ENCODE measurements around the gene MYO7A.

Gene MYO7A

DNA sequence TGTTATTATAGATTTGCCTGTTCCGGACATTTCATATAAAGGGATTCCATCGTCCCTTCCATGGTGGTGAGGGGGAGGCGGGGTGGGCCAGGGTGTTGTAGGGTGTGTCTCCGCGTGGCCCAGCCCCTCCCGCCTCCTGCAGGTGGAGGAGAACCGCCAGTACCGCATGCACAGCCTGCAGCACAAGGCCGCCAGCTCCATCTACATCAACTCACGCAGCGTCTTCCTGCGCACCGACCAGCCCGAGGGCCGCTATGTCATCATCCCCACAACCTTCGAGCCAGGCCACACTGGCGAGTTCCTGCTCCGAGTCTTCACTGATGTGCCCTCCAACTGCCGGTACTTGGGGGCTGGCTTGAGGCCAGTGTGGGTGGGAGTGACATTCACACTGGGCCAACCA lies 7.5 kb upstream of the MYO7A start:
- no peak overlapping the region for H3K14ac ChIP-seq (ENCODE audit: low read length)
- peaks cover 0 to 96% of the 10 kb centered on the region in 2 donors for H3K36me3 ChIP-seq (replicated peaks in 1 of 2; ENCODE audit: control insufficient read depth in 2 of 2, insufficient read depth in 2 of 2, low read length in 2 of 2)
- H3K27me3 ChIP-seq (ENCODE audit: control insufficient read depth in 3 of 3, insufficient read depth in 3 of 3, low read depth in 1 of 3, low read length in 3 of 3) = no peaks in the 10 kb centered on the region
- H3K23ac ChIP-seq (ENCODE audit: low read depth, low read length, poor library complexity) = peak overlapping the region; percentile 49
- peak overlapping the region; percentile 9 for H4K8ac ChIP-seq (ENCODE audit: low read depth, low read length)
- H3K18ac ChIP-seq (ENCODE audit: low read length) = peak overlapping the region; percentile 33
- H4K91ac ChIP-seq (ENCODE audit: low read depth, low read length, poor library complexity) = no peak overlapping the region
- peak overlapping the region; percentile 85 for H2BK5ac ChIP-seq (ENCODE audit: low read length)
- H3K79me1 ChIP-seq (ENCODE audit: low read depth, low read length) = peaks cover 1% of the 10 kb centered on the region
- H3K4me2 ChIP-seq (ENCODE audit: insufficient read depth, low read length, poor library complexity, severe bottlenecking) = no peak overlapping the region
- H3K27ac ChIP-seq (replicated peaks; ENCODE audit: low read length) = no peak overlapping the region
- H2AK5ac ChIP-seq (ENCODE audit: low read depth, low read length) = peak overlapping the region; percentile 44
- H2BK12ac ChIP-seq (ENCODE audit: low read length) = peak overlapping the region; percentile 34
- peaks cover 0 to 7% of the 10 kb centered on the region in 2 donors for H3K4me1 ChIP-seq (ENCODE audit: control insufficient read depth in 2 of 2, insufficient read depth in 1 of 2, low read depth in 1 of 2, low read length in 2 of 2)
- H2AFZ ChIP-seq (ENCODE audit: low read length) = no peak overlapping the region
- no CpG with 5 or more reads among the region's 19 CpGs for WGBS, 2 donors (ENCODE audit: extremely low coverage in 2 of 2, insufficient read length in 2 of 2, insufficient replicate concordance in 1 of 2)
- no peak for DNase-seq (ENCODE audit: low spot score)
- no peak overlapping the region for H3K4ac ChIP-seq (ENCODE audit: low read length)
- H2BK15ac ChIP-seq (ENCODE audit: low read length) = peak overlapping the region; percentile 9
- H2BK120ac ChIP-seq (ENCODE audit: low read depth, low read length) = peak overlapping the region; percentile 40
- H3K9me3 ChIP-seq (replicated peaks in 1 of 2; ENCODE audit: control insufficient read depth in 2 of 2, insufficient read depth in 1 of 2, low read depth in 1 of 2, low read length in 2 of 2) = no peaks in the 10 kb centered on the region
- H3K9ac ChIP-seq (ENCODE audit: low read depth, low read length, poor library complexity) = peak overlapping the region; percentile 17
- peak overlapping the region in 1 of 2 donors; percentile 56 for H3K4me3 ChIP-seq (ENCODE audit: low read length in 2 of 2)

GRCh38 chr11:77121096-77121640 lies 6.9 kb upstream of the MYO7A start:
- peaks cover 0 to 7% of the 10 kb centered on the region in 2 donors for H3K4me1 ChIP-seq (ENCODE audit: control insufficient read depth in 2 of 2, insufficient read depth in 1 of 2, low read depth in 1 of 2, low read length in 2 of 2)
- H3K79me1 ChIP-seq (ENCODE audit: low read depth, low read length) = peaks cover 1% of the 10 kb centered on the region
- no peak overlapping the region for H2BK120ac ChIP-seq (ENCODE audit: low read depth, low read length)
- H3K4me2 ChIP-seq (ENCODE audit: insufficient read depth, low read length, poor library complexity, severe bottlenecking) = no peak overlapping the region
- no peak overlapping the region for H3K4ac ChIP-seq (ENCODE audit: low read length)
- peak overlapping the region; percentile 9 for H2BK15ac ChIP-seq (ENCODE audit: low read length)
- H4K8ac ChIP-seq (ENCODE audit: low read depth, low read length) = no peak overlapping the region
- H2AK5ac ChIP-seq (ENCODE audit: low read depth, low read length) = no peak overlapping the region
- no peak overlapping the region for H2AFZ ChIP-seq (ENCODE audit: low read length)
- no peaks in the 10 kb centered on the region for H3K27me3 ChIP-seq (ENCODE audit: control insufficient read depth in 3 of 3, insufficient read depth in 3 of 3, low read depth in 1 of 3, low read length in 3 of 3)
- no CpG with 5 or more reads among the region's 10 CpGs for WGBS, 2 donors (ENCODE audit: extremely low coverage in 2 of 2, insufficient read length in 2 of 2, insufficient replicate concordance in 1 of 2)
- H3K18ac ChIP-seq (ENCODE audit: low read length) = no peak overlapping the region
- peaks cover 0 to 92% of the 10 kb centered on the region in 2 donors for H3K36me3 ChIP-seq (replicated peaks in 1 of 2; ENCODE audit: control insufficient read depth in 2 of 2, insufficient read depth in 2 of 2, low read length in 2 of 2)
- H3K23ac ChIP-seq (ENCODE audit: low read depth, low read length, poor library complexity) = no peak overlapping the region
- peak overlapping the region; percentile 63 for H3K9ac ChIP-seq (ENCODE audit: low read depth, low read length, poor library complexity)
- DNase-seq (ENCODE audit: low spot score) = no peak
- H3K4me3 ChIP-seq (ENCODE audit: low read length in 2 of 2) = no peak overlapping the region
- peak overlapping the region; percentile 85 for H2BK5ac ChIP-seq (ENCODE audit: low read length)
- H2BK12ac ChIP-seq (ENCODE audit: low read length) = no peak overlapping the region
- no peak overlapping the region for H3K14ac ChIP-seq (ENCODE audit: low read length)
- H3K27ac ChIP-seq (replicated peaks; ENCODE audit: low read length) = no peak overlapping the region
- no peaks in the 10 kb centered on the region for H3K9me3 ChIP-seq (replicated peaks in 1 of 2; ENCODE audit: control insufficient read depth in 2 of 2, insufficient read depth in 1 of 2, low read depth in 1 of 2, low read length in 2 of 2)
- no peak overlapping the region for H4K91ac ChIP-seq (ENCODE audit: low read depth, low read length, poor library complexity)

- Histone ChIP-seq H3K9me3 (replicated peaks in 1 of 2; ENCODE audit: control insufficient read depth in 2 of 2, insufficient read depth in 1 of 2, low read depth in 1 of 2, low read length in 2 of 2) (no peaks in the 10 kb centered on the region), H3K27me3 (ENCODE audit: control insufficient read depth in 3 of 3, insufficient read depth in 3 of 3, low read depth in 1 of 3, low read length in 3 of 3) (no peaks in the 10 kb centered on the region), H4K91ac (ENCODE audit: low read depth, low read length, poor library complexity) (no peak overlapping the region), H3K27ac (replicated peaks; ENCODE audit: low read length) (no peak overlapping the region), H3K4me2 (ENCODE audit: insufficient read depth, low read length, poor library complexity, severe bottlenecking) (no peak overlapping the region), H4K8ac (ENCODE audit: low read depth, low read length) (no peak overlapping the region), H3K4me1 (ENCODE audit: control insufficient read depth in 2 of 2, insufficient read depth in 1 of 2, low read depth in 1 of 2, low read length in 2 of 2) (peaks cover 2 to 5% of the 10 kb centered on the region in 2 donors), H2BK12ac (ENCODE audit: low read length) (no peak overlapping the region), H2AK5ac (ENCODE audit: low read depth, low read length) (no peak overlapping the region), H2BK15ac (ENCODE audit: low read length) (no peak overlapping the region), H3K36me3 (replicated peaks in 1 of 2; ENCODE audit: control insufficient read depth in 2 of 2, insufficient read depth in 2 of 2, low read length in 2 of 2) (peaks cover 0 to 84% of the 10 kb centered on the region in 2 donors), H3K79me1 (ENCODE audit: low read depth, low read length) (peaks cover 1% of the 10 kb centered on the region), H3K14ac (ENCODE audit: low read length) (no peak overlapping the region), H2AFZ (ENCODE audit: low read length) (no peak overlapping the region), H2BK120ac (ENCODE audit: low read depth, low read length) (no peak overlapping the region), H2BK5ac (ENCODE audit: low read length) (no peak overlapping the region), H3K4me3 (ENCODE audit: low read length in 2 of 2) (peak overlapping the region in 1 of 2 donors; percentile 25), H3K23ac (ENCODE audit: low read depth, low read length, poor library complexity) (no peak overlapping the region), H3K9ac (ENCODE audit: low read depth, low read length, poor library complexity) (no peak overlapping the region), H3K18ac (ENCODE audit: low read length) (no peak overlapping the region), H3K4ac (ENCODE audit: low read length) (no peak overlapping the region)
- no peak for DNase-seq (ENCODE audit: low spot score)
- WGBS, 2 donors (ENCODE audit: extremely low coverage in 2 of 2, insufficient read length in 2 of 2, insufficient replicate concordance in 1 of 2) = no CpG with 5 or more reads among the region's 8 CpGs
Measured at GRCh38 chr11:77121876-77122575, 6.0 kb upstream of the MYO7A start.

- no peaks in the 10 kb centered on the region for H3K9me3 ChIP-seq (replicated peaks in 1 of 2; ENCODE audit: control insufficient read depth in 2 of 2, insufficient read depth in 1 of 2, low read depth in 1 of 2, low read length in 2 of 2)
- H2BK12ac ChIP-seq (ENCODE audit: low read length) = no peak overlapping the region
- H2AFZ ChIP-seq (ENCODE audit: low read length) = no peak overlapping the region
- H3K79me1 ChIP-seq (ENCODE audit: low read depth, low read length) = peaks cover 1% of the 10 kb centered on the region
- peak overlapping the region; percentile 3 for H3K18ac ChIP-seq (ENCODE audit: low read length)
- H2BK5ac ChIP-seq (ENCODE audit: low read length) = no peak overlapping the region
- H3K4me3 ChIP-seq (ENCODE audit: low read length in 2 of 2) = no peak overlapping the region
- H3K27ac ChIP-seq (replicated peaks; ENCODE audit: low read length) = no peak overlapping the region
- H3K27me3 ChIP-seq (ENCODE audit: control insufficient read depth in 3 of 3, insufficient read depth in 3 of 3, low read depth in 1 of 3, low read length in 3 of 3) = no peaks in the 10 kb centered on the region
- no peak overlapping the region for H2BK15ac ChIP-seq (ENCODE audit: low read length)
- no peak overlapping the region for H2BK120ac ChIP-seq (ENCODE audit: low read depth, low read length)
- H4K91ac ChIP-seq (ENCODE audit: low read depth, low read length, poor library complexity) = no peak overlapping the region
- no peak overlapping the region for H4K8ac ChIP-seq (ENCODE audit: low read depth, low read length)
- no peak for DNase-seq (ENCODE audit: low spot score)
- H2AK5ac ChIP-seq (ENCODE audit: low read depth, low read length) = no peak overlapping the region
- no peak overlapping the region for H3K4ac ChIP-seq (ENCODE audit: low read length)
- H3K4me2 ChIP-seq (ENCODE audit: insufficient read depth, low read length, poor library complexity, severe bottlenecking) = no peak overlapping the region
- no peak overlapping the region for H3K14ac ChIP-seq (ENCODE audit: low read length)
- H3K23ac ChIP-seq (ENCODE audit: low read depth, low read length, poor library complexity) = no peak overlapping the region
- no peak overlapping the region for H3K9ac ChIP-seq (ENCODE audit: low read depth, low read length, poor library complexity)
- H3K4me1 ChIP-seq (ENCODE audit: control insufficient read depth in 2 of 2, insufficient read depth in 1 of 2, low read depth in 1 of 2, low read length in 2 of 2) = peaks cover 4% of the 10 kb centered on the region in 2 donors
- peaks cover 0 to 78% of the 10 kb centered on the region in 2 donors for H3K36me3 ChIP-seq (replicated peaks in 1 of 2; ENCODE audit: control insufficient read depth in 2 of 2, insufficient read depth in 2 of 2, low read length in 2 of 2)
- no CpG with 5 or more reads among the region's 7 CpGs for WGBS, 2 donors (ENCODE audit: extremely low coverage in 2 of 2, insufficient read length in 2 of 2, insufficient replicate concordance in 1 of 2)
Measured at GRCh38 chr11:77122576-77123212, 5.4 kb upstream of the MYO7A start.
